ENCODE measurements around the gene SLC29A1. TPM values are rescaled to one million over a fixed set of nuclear protein-coding genes. Genes with fewer than 3 reads are reported as not detected.

The SLC29A1 gene
- total and polyA plus RNA-seq, 9 of the 15 experiments (the other 6 are each of a cell fraction or from before 2014, with no cell fraction given) = 18.9 to 170 (median 57.7) TPM

DNA sequence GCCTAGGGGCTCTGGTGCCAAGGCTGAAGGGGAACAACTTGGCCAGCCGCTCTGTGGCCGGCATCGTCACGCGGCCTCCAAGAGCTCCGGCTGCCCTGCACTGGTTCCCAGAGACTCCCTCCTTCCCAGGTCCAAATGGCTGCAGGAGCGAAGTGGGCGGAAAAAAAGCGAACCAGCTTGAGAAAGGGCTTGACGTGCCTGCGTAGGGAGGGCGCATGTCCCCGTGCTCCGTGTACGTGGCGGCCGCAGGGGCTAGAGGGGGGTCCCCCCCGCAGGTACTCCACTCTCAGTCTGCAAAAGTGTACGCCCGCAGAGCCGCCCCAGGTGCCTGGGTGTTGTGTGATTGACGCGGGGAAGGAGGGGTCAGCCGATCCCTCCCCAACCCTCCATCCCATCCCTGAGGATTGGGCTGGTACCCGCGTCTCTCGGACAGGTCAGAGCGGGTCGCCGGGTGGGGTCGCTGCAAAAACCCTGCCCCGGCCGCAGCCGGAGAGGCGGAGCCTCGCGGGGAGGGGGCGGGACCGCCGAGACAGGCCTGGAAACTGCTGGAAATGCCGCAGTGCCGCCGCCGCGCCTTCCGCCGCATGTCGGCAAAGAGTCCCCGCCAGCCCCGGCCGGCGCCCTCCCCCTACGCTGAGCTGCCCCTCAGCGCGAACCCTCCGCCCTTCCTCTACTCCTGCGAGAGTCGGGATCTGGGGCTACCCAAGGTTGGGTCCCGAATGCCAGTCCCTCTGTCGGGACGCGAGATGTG, 22.7 kb downstream of the SLC29A1 start (continued):
- TF ChIP-seq, protein P1, sequence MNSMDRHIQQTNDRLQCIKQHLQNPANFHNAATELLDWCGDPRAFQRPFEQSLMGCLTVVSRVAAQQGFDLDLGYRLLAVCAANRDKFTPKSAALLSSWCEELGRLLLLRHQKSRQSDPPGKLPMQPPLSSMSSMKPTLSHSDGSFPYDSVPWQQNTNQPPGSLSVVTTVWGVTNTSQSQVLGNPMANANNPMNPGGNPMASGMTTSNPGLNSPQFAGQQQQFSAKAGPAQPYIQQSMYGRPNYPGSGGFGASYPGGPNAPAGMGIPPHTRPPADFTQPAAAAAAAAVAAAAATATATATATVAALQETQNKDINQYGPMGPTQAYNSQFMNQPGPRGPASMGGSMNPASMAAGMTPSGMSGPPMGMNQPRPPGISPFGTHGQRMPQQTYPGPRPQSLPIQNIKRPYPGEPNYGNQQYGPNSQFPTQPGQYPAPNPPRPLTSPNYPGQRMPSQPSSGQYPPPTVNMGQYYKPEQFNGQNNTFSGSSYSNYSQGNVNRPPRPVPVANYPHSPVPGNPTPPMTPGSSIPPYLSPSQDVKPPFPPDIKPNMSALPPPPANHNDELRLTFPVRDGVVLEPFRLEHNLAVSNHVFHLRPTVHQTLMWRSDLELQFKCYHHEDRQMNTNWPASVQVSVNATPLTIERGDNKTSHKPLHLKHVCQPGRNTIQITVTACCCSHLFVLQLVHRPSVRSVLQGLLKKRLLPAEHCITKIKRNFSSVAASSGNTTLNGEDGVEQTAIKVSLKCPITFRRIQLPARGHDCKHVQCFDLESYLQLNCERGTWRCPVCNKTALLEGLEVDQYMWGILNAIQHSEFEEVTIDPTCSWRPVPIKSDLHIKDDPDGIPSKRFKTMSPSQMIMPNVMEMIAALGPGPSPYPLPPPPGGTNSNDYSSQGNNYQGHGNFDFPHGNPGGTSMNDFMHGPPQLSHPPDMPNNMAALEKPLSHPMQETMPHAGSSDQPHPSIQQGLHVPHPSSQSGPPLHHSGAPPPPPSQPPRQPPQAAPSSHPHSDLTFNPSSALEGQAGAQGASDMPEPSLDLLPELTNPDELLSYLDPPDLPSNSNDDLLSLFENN (IDR thresholded peaks at IDR 0.05; ENCODE audit: low read depth in 2 of 2, low read length in 2 of 2) = 0 out of 4 replicates have a peak, but pooled peaks of 1 of the 2 experiments have one; percentile 8
- TF ChIP-seq CBFA2T3 (IDR thresholded peaks at IDR 0.05) (0 out of 2 replicates have a peak, but pooled peaks have one; percentile 2), CCAR2 (IDR thresholded peaks at IDR 0.05; ENCODE audit: low read depth, low read length) (no peak), JUND (IDR thresholded peaks at IDR 0.05; ENCODE audit: borderline replicate concordance, low read depth, low read length) (peak; percentile 76; the same call in 1 of the 2 replicates), JUND (tag; IDR thresholded peaks at IDR 0.05; ENCODE audit: borderline replicate concordance, low read depth, low read length) (no peak; the same call in 2 of the 3 replicates), GATAD2A (IDR thresholded peaks at IDR 0.05) (0 out of 2 replicates have a peak, but pooled peaks have one; percentile 40), MEF2A (IDR thresholded peaks at IDR 0.05; ENCODE audit: control insufficient read depth, low read depth, low read length) (0 out of 2 replicates have a peak, but pooled peaks have one; percentile 30), RB1 (IDR thresholded peaks at IDR 0.05; ENCODE audit: low read depth) (peak; percentile 91), KDM1A (IDR thresholded peaks at IDR 0.05) (peak in 1 of 2 experiments; percentile 53; a peak in 2 of 4 replicates), EP300 (IDR thresholded peaks at IDR 0.05; ENCODE audit: low read length) (peak; percentile 72; the same call in 1 of the 2 replicates), RCOR1 (IDR thresholded peaks at IDR 0.05; ENCODE audit: borderline replicate concordance in 1 of 2, low read depth in 2 of 2, low read length in 2 of 2) (peak; percentile 45 to 66; a peak in 1 of 4 replicates)
